NOMO-1 treated with dmso at 0.1 percent for 144 hours (cell line): ENCODE data around the gene PARD3.

Experiments
- DNase-seq: peaks from one replicate; lab custom pipeline; 2025; ENCODE audit not compliant: unreplicated experiment; lab: John Stamatoyannopoulos, UW

The PARD3 gene

GRCh38 chr10:34119456-34119855 lies 695.6 kb downstream of the PARD3 start:
- no peak for DNase-seq

DNA sequence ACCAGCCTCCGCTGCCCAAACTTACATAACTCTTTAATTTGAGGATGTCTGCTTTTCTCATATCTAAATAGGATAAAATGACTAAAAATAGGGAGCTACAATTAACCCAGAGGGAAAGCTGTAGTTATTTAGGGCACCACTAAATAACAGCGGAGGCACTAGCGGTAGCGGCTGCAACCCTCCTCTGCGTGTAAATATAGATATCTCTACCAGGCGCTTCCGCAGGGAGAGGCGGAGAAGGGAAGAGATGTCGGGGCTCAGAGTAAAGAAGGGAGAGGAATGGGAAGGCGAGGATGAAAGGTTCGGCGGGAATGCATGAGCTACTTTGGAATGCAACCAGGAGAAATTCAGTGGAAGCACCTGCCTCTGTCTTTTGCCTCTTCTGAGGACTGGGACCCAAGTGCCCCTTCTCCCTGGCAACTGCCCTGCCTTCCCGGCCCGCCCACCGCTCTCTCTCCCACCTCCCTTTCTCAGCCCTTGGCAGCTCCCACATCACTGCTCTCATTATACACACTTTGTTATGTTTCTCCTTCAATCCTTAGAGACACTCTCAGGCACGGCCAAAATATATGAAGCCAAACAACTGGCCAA lies 698.3 kb downstream of the PARD3 start:
- no peak for DNase-seq

DNA sequence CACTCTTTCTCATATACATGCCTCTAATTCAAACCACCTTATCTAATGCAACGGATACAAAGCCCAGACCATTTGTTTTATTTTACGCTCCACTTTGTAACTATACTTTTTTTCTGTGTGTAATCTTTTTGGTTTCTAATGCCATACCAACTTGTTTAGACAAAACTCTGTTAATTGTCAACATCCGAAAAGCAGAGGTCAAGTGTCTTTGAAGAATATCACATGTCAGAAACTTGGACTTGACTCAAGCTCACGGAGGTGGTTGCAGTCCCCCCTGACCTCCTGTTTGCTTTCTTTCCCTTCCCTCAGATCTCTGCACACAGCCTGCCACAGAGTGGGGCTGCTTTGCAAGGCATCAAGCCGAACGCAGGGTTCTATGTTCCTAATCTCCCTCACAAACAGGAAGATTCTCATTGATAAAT lies 698.9 kb downstream of the PARD3 start:
- no peak for DNase-seq

DNA sequence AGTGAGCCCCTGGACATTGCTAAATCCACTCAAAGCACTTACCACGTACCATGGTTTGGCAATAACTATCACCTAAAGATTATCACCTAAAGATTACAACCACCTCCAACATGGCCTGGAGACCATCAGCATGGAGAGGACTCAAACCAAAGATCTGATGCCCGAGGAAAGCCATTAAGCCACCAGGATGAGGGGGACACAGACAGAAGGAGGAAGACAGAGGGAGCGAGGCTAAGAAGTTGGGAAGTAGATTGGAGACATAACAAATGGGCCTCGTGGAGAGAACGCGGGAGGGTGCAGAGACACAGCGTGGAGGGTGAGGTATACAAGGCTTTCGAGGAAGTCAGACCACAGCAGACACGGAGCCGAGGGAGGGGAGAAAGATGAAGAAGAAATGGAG lies 700.2 kb downstream of the PARD3 start:
- no peak for DNase-seq

GRCh38 chr10:34113504-34114225 lies 701.4 kb downstream of the PARD3 start:
- DNase-seq: no peak

DNA sequence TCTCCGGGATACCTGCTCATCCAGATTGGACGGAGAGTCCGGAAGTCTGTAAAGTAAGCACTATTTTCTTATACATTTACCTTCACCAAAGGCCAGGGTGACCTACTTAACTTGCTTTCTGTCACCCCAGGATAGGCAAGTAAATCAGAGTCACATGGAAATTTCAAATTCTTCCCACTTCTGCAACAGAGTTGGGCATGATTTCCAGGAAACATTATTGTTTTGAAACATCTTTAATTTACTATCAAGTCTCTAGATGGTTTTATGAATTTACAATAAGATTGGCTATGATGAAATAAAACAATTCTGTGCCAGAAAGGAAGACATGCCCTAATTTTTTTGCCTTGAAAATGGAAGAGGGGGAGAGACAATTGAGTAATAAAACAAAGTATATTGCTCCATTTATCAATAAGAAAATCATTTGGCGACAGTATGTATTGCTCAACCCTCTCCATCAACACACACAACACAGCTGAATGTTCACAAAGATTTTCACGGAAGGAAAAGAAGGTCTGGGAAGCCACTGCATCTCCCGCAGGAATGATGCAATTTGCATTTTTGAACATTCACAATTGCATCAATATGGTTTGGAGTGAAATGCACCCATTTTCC lies 702.8 kb downstream of the PARD3 start:
- no peak for DNase-seq

DNA sequence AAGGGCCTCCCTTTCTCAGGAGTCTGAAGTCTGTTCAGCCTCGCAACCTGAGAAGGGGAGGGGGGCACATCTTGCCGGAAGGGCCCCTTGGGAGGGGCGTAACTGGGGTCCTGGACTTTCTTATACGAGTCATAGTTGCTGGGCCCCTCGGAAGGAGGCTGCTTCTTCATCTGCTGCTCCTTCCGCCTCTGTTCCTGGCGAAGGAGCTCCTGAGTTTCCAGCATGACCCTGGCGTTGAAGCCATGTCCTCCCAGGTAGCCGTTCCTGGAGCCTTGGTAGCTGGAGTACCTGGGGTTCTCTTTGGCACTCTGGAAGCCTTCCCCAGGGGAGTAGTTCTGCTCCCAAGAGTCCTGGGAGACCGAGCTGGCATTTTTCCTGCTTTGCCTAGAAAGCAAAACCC lies 703.9 kb downstream of the PARD3 start:
- no peak for DNase-seq

DNA sequence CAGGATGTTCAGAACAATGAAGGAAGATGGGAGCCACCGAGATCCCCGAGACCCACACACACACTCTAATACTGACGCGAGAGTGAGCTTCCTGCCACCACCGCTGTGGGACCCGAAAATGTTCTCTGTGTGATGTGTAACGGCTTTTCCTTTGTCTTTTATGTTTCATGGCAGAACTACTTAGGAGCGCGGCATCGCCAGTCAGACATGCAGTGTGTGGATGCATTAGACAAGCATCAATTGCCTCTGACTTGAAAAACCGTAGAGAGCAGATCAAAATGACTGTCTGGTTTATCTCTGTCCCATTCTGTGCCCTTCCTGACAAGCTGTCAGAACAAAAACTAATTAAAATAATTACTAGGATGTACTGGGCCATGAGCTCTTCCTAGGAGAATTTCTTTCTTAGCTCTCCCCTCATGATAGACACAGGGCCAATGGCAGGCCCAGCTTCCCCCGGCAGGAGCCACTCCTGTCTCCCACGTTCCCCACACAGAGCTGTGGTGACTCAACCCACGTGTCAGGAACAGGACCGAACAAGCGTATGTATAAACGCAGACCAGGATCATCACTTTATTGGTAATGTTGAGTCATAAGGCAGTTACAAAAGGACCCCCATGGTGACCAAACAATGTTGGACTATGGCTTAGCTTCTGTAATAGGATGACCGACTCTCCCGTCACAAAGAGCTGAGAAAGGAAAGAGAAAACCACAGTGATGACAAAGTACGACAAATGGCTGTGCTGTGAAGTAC lies 705.0 kb downstream of the PARD3 start:
- DNase-seq: no peak

GRCh38 chr10:34109495-34109894 lies 705.6 kb downstream of the PARD3 start:
- no peak for DNase-seq

GRCh38 chr10:34107626-34108516 lies 707.2 kb downstream of the PARD3 start:
- no peak for DNase-seq

GRCh38 chr10:34106356-34106885 lies 708.7 kb downstream of the PARD3 start:
- no peak for DNase-seq

- DNase-seq: no peak
Measured at GRCh38 chr10:34104829-34105572, 710.1 kb downstream of the PARD3 start.

GRCh38 chr10:34102893-34103506 lies 712.1 kb downstream of the PARD3 start:
- no peak for DNase-seq

GRCh38 chr10:34102237-34102673 lies 712.8 kb downstream of the PARD3 start:
- no peak for DNase-seq

DNA sequence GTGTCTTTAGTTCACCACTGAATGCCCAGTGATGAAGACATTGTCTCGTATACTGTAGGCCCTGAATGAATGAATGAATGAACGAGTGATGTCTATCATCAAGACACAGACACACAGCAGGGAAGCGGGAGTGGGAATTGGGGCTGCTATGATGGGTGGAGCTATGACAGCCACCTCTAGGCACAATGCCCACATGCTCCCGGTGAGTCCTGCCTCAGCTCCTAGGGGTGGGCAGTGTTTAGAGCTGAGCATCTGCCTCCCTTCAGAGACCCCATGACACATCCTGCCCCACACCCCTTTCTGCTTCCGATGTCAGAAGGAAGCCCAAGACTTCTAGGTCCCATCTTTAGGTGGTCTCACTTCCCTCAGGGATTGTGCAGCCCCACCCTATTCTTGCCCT lies 714.1 kb downstream of the PARD3 start:
- no peak for DNase-seq

- DNase-seq: no peak
Measured at GRCh38 chr10:34098821-34099567, 716.1 kb downstream of the PARD3 start.

GRCh38 chr10:34097682-34098081 lies 717.4 kb downstream of the PARD3 start:
- no peak for DNase-seq

DNA sequence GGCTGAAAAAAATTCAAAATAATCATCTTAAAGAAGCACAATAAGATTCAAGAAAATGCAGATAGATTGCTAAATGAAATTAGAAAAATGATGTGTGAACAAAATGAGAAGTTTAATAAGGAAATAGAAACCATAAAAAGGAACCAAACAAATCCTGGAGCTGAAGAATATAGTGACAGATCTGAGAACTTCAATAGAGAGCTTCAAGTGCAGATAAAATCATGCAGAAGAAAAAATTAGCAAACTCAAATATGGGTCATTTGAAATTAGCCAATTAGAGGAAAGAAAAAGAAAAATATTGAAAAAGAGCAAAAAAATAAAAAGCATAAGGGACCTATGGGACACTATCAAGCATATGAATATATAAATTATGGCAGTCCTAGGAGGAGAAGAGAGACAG lies 720.1 kb downstream of the PARD3 start:
- no peak for DNase-seq
